Measurements from ENCODE around the gene SYT2.

Gene SYT2

GRCh38 chr1:202704601-202705000 is 5.7 kb downstream of the SYT2 start:
- no peak for DNase-seq (ENCODE audit: low read depth)

GRCh38 chr1:202703191-202703590 is 7.1 kb downstream of the SYT2 start:
- DNase-seq (ENCODE audit: low read depth), result no peak

GRCh38 chr1:202702088-202702487 is 8.2 kb downstream of the SYT2 start:
- DNase-seq (ENCODE audit: low read depth), result no peak

GRCh38 chr1:202701200-202701599 is 9.1 kb downstream of the SYT2 start:
- no peak for DNase-seq (ENCODE audit: low read depth)

- DNase-seq (ENCODE audit: low read depth), result no peak
Observed at GRCh38 chr1:202700061-202700460, 10.2 kb downstream of the SYT2 start.

- DNase-seq (ENCODE audit: low read depth), result no peak
Observed at GRCh38 chr1:202698276-202698675, 12.0 kb downstream of the SYT2 start.

- DNase-seq (ENCODE audit: low read depth), result no peak
Observed at GRCh38 chr1:202697038-202697437, 13.2 kb downstream of the SYT2 start.

GRCh38 chr1:202694314-202694713 is 15.9 kb downstream of the SYT2 start:
- DNase-seq (ENCODE audit: low read depth), result no peak

GRCh38 chr1:202692959-202693555 is 17.2 kb downstream of the SYT2 start:
- DNase-seq (ENCODE audit: low read depth), result peak; percentile 38

GRCh38 chr1:202691816-202692215 is 18.4 kb downstream of the SYT2 start:
- no peak for DNase-seq (ENCODE audit: low read depth)

GRCh38 chr1:202689493-202690342 is 20.5 kb downstream of the SYT2 start:
- no peak for DNase-seq (ENCODE audit: low read depth)

- no peak for DNase-seq (ENCODE audit: low read depth)
Observed at GRCh38 chr1:202689082-202689481, 21.2 kb downstream of the SYT2 start.

GRCh38 chr1:202688401-202688800 is 21.9 kb downstream of the SYT2 start:
- DNase-seq (ENCODE audit: low read depth), result no peak

- no peak for DNase-seq (ENCODE audit: low read depth)
Observed at GRCh38 chr1:202687798-202688197, 22.5 kb downstream of the SYT2 start.

GRCh38 chr1:202687370-202687769 is 22.9 kb downstream of the SYT2 start:
- no peak for DNase-seq (ENCODE audit: low read depth)

GRCh38 chr1:202685641-202686040 is 24.6 kb downstream of the SYT2 start:
- no peak for DNase-seq (ENCODE audit: low read depth)

GRCh38 chr1:202684716-202685115 is 25.5 kb downstream of the SYT2 start:
- no peak for DNase-seq (ENCODE audit: low read depth)

- no peak for DNase-seq (ENCODE audit: low read depth)
Observed at GRCh38 chr1:202683029-202683428, 27.2 kb downstream of the SYT2 start.

- DNase-seq (ENCODE audit: low read depth), result no peak
Observed at GRCh38 chr1:202682477-202682876, 27.8 kb downstream of the SYT2 start.

- DNase-seq (ENCODE audit: low read depth), result no peak
Observed at GRCh38 chr1:202681736-202682420, 28.4 kb downstream of the SYT2 start.

GRCh38 chr1:202680586-202681352 is 29.5 kb downstream of the SYT2 start:
- DNase-seq (ENCODE audit: low read depth), result no peak
